DMS153 (cell line): ENCODE measurements around the gene PDE7B.
"Not testable (repeated sequence)": the region's sequence is repeated elsewhere in the genome, so short reads cannot be mapped to it uniquely, and the experiment has no call there.

Experiments
- DNase-seq: peaks from one replicate; lab custom pipeline; 2025; lab: John Stamatoyannopoulos, UW

Gene PDE7B

GRCh38 chr6:135850882-135851281, 619 bp upstream of the PDE7B start:
- DNase-seq, result no peak

- DNase-seq, result no peak
Measured at GRCh38 chr6:135852746-135853145, 1.2 kb downstream of the PDE7B start.

GRCh38 chr6:135853227-135853626, 1.7 kb downstream of the PDE7B start:
- DNase-seq, result no peak

GRCh38 chr6:135853986-135854385, 2.5 kb downstream of the PDE7B start:
- DNase-seq, result no peak

DNA sequence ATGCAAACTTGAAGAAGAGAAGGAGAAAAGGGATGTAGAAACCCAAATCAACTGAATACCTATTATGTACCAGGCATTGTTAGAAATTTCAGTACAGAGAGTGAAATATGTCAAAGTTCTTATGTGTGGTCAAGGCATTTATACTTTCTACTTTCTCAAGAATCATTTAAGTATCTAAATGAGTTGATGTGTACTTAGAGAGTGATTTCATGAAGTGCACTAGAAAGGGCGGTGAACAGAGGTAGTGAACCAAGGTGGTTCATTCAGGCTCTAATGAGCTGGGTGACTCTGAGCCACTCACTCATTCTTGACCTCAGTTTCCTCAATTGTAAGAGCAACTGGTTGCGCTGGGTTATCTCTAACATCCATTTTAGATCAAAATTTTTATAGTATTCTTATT, 3.3 kb downstream of the PDE7B start:
- DNase-seq, result no peak

- no peak for DNase-seq
Measured at GRCh38 chr6:135858931-135859330, 7.4 kb downstream of the PDE7B start.

- DNase-seq, result no peak
Measured at GRCh38 chr6:135860361-135860760, 8.9 kb downstream of the PDE7B start.

- no peak for DNase-seq
Measured at GRCh38 chr6:135861189-135861588, 9.7 kb downstream of the PDE7B start.

DNA sequence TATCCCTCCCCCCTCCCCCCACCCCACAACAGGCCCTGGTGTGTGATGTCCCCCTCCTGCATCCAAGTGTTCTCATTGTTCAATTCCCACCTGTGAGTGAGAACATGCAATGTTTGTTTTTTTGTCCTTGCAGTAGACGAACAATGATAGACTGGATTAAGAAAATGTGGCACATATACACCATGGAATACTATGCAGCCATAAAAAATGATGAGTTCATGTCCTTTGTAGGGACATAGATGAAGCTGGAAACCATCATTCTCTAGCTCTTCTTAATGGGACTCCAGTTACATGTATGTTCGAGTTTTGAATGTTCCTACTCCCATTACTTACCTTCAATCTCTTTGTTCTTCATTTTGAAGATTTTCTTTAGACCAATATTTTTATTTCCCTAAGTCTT, 13.4 kb downstream of the PDE7B start:
- DNase-seq, result not testable (repeated sequence)

- DNase-seq, result no peak
Measured at GRCh38 chr6:135866445-135867123, 15.1 kb downstream of the PDE7B start.

GRCh38 chr6:135867332-135867731, 15.8 kb downstream of the PDE7B start:
- no peak for DNase-seq

DNA sequence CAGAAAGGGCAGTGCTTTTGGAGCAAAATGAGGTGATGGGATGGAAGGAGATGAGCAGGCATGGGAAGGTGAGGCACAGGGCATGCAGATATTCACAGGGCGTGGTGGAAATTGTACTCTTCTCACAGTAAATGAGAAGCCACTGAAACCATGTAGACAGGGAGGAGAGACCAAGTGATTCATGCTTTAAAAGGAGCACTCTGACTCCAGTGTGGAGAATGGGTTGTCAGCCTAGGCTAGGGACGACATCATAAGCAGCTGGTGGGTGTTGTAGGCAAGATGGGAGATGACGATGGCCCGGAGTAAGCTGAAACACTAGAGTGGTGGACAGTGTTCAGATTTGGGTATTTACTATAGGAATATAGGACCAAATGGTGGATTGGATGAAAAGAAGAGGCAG, 18.4 kb downstream of the PDE7B start:
- DNase-seq, result no peak

DNA sequence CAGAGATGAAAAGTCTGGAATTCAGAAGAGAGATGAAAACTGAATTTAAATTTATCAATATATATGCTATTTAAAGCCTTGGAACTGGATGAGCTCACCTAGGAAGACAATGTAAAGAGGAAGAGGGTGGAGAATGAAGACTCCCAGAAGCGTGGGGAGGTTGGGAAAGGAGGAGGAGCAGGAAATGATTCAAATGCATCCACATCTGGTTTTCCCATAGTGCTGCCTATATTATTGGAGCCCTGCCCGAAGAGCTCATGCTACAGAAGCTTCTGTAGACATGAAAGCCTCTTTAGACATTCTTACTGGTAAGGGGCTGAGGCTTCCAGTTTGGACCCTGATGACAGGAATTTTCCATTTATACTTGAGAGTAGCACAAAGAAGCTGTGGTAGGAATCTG, 19.2 kb downstream of the PDE7B start:
- no peak for DNase-seq

GRCh38 chr6:135871296-135871695, 19.8 kb downstream of the PDE7B start:
- no peak for DNase-seq

GRCh38 chr6:135871878-135872277, 20.4 kb downstream of the PDE7B start:
- DNase-seq, result no peak

DNA sequence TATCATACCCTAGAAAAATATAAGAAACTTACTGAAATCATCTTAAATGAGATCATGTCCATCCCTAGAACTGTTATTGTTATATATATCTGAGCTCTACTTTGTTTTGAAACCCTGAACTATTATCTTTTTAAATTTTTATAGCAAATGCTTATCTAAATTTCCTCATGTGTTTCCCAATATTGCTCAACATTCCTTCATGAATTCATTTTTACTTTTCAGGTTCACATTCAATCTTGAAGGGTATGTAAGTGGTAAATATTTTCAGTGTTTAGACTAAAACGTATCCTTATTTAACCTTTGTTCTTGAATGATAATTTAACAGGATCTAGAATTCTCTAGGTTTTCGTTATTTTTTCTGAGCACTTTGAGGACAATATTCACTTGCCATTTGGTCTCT, 23.9 kb downstream of the PDE7B start:
- DNase-seq, result no peak

DNA sequence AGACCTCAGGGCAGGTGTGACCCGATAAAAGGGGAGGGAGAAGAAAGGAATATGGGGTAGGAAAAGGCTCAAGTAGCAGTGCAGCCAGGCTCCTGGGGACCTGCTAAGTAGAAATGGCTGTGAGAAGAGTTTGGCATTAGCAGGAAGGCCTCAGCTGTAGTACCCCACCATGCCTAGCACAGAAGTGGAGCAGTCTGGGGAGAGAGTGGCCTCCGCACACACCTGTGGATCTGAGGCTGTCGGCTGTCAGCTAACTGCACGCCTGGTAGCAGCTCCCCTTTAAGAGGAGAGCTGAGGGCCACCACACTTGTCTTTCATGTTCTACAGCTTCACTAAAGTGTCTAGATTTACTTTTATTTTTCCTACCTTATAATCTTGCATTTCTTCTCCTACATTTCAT, 24.6 kb downstream of the PDE7B start:
- DNase-seq, result no peak

GRCh38 chr6:135877666-135878065, 26.2 kb downstream of the PDE7B start:
- no peak for DNase-seq

- no peak for DNase-seq
Measured at GRCh38 chr6:135880066-135880972, 28.8 kb downstream of the PDE7B start.

- no peak for DNase-seq
Measured at GRCh38 chr6:135883045-135883444, 31.5 kb downstream of the PDE7B start.

DNA sequence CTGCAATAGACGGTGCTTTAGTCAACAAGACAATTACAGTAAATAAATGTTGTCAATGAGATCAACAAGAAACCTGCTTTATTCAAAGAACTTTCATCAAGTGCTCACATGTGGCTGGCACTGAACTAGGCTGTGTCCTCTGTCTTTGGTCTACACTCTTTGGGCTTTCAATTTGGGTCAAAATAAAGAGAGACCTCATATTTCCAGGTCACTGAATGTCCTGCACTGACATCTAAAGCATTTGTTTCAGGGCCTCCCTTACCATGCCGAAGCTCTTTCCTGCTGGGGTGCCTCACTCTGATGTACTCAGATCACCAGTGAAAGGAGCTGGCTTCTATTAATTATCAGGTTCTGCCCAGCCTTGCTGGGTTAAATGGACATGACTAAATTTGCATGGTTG, 32.0 kb downstream of the PDE7B start:
- DNase-seq, result no peak

DNA sequence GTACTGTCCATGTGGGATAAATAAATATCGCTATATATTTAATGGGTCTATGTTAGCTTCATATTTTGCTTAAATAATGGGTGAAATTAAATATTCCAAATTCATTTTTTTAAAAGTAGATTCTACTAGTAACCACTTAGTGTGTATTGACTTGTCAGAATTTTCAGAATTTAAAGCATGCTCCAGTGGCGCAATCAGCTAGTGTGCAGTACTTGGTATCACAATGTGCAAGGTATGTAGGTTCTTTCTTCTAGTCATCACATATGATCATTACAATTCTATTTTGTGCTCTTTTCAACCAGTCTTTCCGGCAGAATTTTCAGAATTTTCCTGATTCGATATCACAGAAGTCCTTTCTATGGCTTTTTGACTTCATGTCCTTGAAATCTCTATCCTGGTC, 32.6 kb downstream of the PDE7B start:
- no peak for DNase-seq

DNA sequence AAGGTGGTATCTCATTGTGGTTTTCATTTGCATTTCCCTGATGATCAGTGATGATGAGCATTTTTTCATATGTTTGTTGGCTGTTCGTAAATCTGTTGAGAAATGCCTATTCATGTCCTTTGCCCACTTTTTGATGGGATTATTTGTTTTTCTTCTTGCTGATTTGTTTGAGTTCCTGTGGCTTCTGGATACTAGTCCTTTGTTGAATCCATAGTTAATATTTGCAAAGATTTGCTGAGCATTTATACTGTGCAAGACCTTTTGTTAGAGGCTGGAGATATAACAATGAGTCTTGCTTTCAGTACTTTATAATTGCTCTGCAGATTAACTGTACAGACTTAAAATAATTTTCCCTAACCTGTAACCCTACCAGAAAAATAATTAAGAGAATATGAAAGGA, 35.6 kb downstream of the PDE7B start:
- DNase-seq, result no peak

- no peak for DNase-seq
Measured at GRCh38 chr6:135888818-135889217, 37.3 kb downstream of the PDE7B start.
